ENCODE results near the gene TTLL4.
A peak's percentile ranks its signal among the peaks of the same experiment; 100 is the strongest.

The TTLL4 gene

DNA sequence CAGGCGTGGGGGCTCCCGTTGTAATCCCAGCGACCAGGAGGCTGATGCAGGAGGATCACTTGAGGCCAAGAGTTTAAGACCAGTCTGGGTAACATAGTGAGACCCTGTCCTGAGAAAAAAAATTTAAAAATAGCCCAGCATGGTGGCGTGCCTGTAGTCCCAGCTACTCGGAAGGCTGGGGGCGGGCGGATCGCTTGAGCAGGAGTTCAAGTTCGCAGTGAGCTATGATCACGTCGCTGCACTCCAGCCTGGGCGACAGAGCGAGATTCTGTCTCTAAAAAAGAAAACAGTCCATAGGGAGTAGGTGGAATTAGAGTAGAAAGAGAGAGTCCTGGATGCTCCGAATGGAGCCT lies 325 bp upstream of the TTLL4 start:
- no peak overlapping the region for H3K27ac ChIP-seq (replicated peaks)
- no peaks in the 10 kb centered on the region for H3K27me3 ChIP-seq (ENCODE audit: insufficient read depth, poor library complexity, severe bottlenecking)
- TF ChIP-seq SPI1 (IDR thresholded peaks at IDR 0.05; ENCODE audit: borderline replicate concordance, low read depth) = 0 out of 2 replicates have a peak, but pooled peaks have one; percentile 0
- TF ChIP-seq, protein P1, sequence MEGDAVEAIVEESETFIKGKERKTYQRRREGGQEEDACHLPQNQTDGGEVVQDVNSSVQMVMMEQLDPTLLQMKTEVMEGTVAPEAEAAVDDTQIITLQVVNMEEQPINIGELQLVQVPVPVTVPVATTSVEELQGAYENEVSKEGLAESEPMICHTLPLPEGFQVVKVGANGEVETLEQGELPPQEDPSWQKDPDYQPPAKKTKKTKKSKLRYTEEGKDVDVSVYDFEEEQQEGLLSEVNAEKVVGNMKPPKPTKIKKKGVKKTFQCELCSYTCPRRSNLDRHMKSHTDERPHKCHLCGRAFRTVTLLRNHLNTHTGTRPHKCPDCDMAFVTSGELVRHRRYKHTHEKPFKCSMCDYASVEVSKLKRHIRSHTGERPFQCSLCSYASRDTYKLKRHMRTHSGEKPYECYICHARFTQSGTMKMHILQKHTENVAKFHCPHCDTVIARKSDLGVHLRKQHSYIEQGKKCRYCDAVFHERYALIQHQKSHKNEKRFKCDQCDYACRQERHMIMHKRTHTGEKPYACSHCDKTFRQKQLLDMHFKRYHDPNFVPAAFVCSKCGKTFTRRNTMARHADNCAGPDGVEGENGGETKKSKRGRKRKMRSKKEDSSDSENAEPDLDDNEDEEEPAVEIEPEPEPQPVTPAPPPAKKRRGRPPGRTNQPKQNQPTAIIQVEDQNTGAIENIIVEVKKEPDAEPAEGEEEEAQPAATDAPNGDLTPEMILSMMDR (IDR thresholded peaks at IDR 0.05; ENCODE audit: insufficient read depth, low read length) = no peak
- no peak for TF ChIP-seq GABPA (IDR thresholded peaks at IDR 0.05; ENCODE audit: low read depth)
- peak overlapping the region; percentile 94 for H3K4me3 ChIP-seq (replicated peaks; ENCODE audit: insufficient read depth, low read length)
- no peak for DNase-seq (ENCODE audit: low read depth in 1 of 2, low spot score in 1 of 2)

GRCh38 chr2:218711550-218711929 lies 905 bp downstream of the TTLL4 start:
- TF ChIP-seq, protein P2, sequence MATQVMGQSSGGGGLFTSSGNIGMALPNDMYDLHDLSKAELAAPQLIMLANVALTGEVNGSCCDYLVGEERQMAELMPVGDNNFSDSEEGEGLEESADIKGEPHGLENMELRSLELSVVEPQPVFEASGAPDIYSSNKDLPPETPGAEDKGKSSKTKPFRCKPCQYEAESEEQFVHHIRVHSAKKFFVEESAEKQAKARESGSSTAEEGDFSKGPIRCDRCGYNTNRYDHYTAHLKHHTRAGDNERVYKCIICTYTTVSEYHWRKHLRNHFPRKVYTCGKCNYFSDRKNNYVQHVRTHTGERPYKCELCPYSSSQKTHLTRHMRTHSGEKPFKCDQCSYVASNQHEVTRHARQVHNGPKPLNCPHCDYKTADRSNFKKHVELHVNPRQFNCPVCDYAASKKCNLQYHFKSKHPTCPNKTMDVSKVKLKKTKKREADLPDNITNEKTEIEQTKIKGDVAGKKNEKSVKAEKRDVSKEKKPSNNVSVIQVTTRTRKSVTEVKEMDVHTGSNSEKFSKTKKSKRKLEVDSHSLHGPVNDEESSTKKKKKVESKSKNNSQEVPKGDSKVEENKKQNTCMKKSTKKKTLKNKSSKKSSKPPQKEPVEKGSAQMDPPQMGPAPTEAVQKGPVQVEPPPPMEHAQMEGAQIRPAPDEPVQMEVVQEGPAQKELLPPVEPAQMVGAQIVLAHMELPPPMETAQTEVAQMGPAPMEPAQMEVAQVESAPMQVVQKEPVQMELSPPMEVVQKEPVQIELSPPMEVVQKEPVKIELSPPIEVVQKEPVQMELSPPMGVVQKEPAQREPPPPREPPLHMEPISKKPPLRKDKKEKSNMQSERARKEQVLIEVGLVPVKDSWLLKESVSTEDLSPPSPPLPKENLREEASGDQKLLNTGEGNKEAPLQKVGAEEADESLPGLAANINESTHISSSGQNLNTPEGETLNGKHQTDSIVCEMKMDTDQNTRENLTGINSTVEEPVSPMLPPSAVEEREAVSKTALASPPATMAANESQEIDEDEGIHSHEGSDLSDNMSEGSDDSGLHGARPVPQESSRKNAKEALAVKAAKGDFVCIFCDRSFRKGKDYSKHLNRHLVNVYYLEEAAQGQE (IDR thresholded peaks at IDR 0.05; ENCODE audit: insufficient replicate concordance, low read depth) = no peak
- TF ChIP-seq, protein P1 (IDR thresholded peaks at IDR 0.05; ENCODE audit: insufficient read depth, low read length) = no peak
- no peak for TF ChIP-seq GABPA (IDR thresholded peaks at IDR 0.05; ENCODE audit: low read depth)
- no peak for TF ChIP-seq SPI1 (IDR thresholded peaks at IDR 0.05; ENCODE audit: borderline replicate concordance, low read depth)
- TF ChIP-seq POLR2AphosphoS5 (IDR thresholded peaks at IDR 0.05; ENCODE audit: low read depth) = no peak
- H3K27me3 ChIP-seq (ENCODE audit: insufficient read depth, poor library complexity, severe bottlenecking) = no peaks in the 10 kb centered on the region
- DNase-seq (ENCODE audit: low read depth in 1 of 2, low spot score in 1 of 2) = no peak
- peak overlapping the region; percentile 94 for H3K4me3 ChIP-seq (replicated peaks; ENCODE audit: insufficient read depth, low read length)
- H3K27ac ChIP-seq (replicated peaks) = peak overlapping the region; percentile 84

- DNase-seq (ENCODE audit: low read depth in 1 of 2, low spot score in 1 of 2) = peak in 1 of 2 experiments; percentile 39
- no peak overlapping the region for H3K27ac ChIP-seq (replicated peaks)
- TF ChIP-seq SPI1 (IDR thresholded peaks at IDR 0.05; ENCODE audit: borderline replicate concordance, low read depth) = peak; percentile 25; the same call in 1 of the 2 replicates
- TF ChIP-seq, protein P2 (IDR thresholded peaks at IDR 0.05; ENCODE audit: insufficient replicate concordance, low read depth) = no peak
- H3K4me3 ChIP-seq (replicated peaks; ENCODE audit: insufficient read depth, low read length) = no peak overlapping the region
- H3K27me3 ChIP-seq (ENCODE audit: insufficient read depth, poor library complexity, severe bottlenecking) = no peaks in the 10 kb centered on the region
Observed at GRCh38 chr2:218713922-218714321, 3.3 kb downstream of the TTLL4 start.

DNA sequence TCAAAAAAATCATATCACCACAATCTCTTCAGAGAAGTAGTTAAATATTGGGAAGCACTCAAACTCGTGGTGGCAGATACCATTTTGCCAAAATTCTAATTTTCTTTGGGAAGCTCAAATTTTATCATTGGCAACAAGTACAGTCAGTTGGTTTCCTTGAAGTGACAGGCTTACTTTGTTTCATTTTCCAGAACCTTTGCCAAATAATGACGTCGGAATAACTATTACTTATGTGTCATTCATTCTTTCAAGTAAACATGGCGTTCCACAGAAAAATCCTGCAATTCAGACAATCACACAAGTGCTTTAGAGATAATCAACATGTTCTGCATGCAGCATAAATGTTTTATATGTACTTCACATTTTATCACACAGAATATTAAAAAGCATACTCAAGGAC lies 5.4 kb downstream of the TTLL4 start:
- TF ChIP-seq, protein P1 (IDR thresholded peaks at IDR 0.05; ENCODE audit: insufficient read depth, low read length) = no peak
- no peak for TF ChIP-seq POLR2AphosphoS5 (IDR thresholded peaks at IDR 0.05; ENCODE audit: low read depth)
- TF ChIP-seq SPI1 (IDR thresholded peaks at IDR 0.05; ENCODE audit: borderline replicate concordance, low read depth) = no peak
- TF ChIP-seq, protein P2 (IDR thresholded peaks at IDR 0.05; ENCODE audit: insufficient replicate concordance, low read depth) = no peak
- TF ChIP-seq GABPA (IDR thresholded peaks at IDR 0.05; ENCODE audit: low read depth) = no peak
- no peak for DNase-seq (ENCODE audit: low read depth in 1 of 2, low spot score in 1 of 2)
- Histone ChIP-seq H3K27me3 (ENCODE audit: insufficient read depth, poor library complexity, severe bottlenecking) (no peaks in the 10 kb centered on the region), H3K4me3 (replicated peaks; ENCODE audit: insufficient read depth, low read length) (no peak overlapping the region), H3K27ac (replicated peaks) (no peak overlapping the region)
